HG02981 (cell line): ENCODE measurements around the gene PRKAR2A.

ENCODE experiments used
- ATAC-seq: cut with Tn5 transposase; IDR thresholded peaks from one replicate; pipeline ENCODE4 v1.9.1; 2021; ENCODE audit warnings: mild to moderate bottlenecking, moderate library complexity; ENCODE audit not compliant: unreplicated experiment

Gene PRKAR2A

DNA sequence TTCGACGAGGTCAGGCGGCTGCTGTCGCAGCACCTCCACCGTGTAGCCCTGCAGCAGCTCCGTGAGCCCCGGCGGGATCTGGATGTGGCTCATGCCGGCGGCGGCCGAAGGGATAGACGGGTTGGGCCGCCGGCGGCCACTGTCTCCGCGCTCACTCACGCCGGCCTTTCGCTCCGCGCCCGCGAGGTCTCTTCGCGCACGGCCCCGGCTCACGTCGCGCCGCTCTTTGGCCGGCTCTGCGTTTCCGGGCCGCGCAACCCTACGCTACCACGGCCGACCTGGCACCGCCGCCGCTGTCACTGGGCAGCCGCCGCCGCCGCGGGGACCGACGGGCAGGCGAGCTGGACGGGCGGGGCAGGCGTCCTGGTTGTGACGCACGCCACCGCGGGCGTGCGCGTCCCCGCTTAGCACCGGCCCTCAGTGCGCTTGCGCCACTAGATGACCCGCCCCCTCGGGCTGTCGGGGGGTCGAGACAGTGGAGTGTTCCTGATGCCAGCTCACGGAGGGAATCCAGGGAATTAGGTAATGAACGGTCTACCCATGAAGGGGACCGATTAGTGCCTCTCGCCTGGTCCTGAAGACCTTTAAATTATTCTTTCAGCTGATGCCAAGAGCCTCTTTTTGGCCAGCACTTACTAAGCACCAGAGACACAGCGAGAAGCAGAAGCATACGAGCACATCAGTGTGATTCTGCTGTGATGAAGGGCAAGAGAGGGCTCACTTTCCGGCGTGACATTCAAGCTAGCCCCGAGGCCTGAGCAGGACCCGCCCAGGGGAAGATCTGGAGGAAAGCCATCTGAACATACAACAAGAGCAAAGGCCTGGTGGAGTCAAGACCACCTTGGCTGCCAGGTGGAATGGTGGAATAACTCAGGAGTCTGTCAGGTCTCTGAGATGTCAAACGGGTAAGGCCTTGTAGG, at the start of gene PRKAR2A:
Gene PRKAR2A, minus strand, starts transcription at position 371 of the 920 bp plus-strand sequence. Its CDS starts 278 bp downstream, at position 93.
- ATAC-seq, result peak; percentile 88

DNA sequence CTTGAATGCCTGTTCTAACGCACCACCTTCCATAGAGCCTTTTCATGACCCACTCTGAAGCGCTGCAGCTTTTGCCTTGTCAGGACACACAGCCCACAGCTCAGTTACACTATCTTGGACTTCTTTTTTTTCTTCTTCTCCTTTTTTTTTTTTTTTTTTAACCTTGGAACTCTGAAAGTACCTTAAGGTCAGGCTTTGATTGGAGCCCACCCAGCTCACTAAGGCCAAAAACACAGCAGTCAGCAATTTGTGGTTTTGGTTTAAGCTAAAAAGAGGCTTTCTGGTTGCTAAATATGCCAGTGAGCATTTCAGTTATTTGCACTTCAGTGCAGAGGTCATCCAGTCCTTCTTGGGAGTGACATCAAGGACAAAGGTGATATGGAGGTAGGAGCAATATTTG, 49.3 kb upstream of the PRKAR2A start:
- no peak for ATAC-seq

DNA sequence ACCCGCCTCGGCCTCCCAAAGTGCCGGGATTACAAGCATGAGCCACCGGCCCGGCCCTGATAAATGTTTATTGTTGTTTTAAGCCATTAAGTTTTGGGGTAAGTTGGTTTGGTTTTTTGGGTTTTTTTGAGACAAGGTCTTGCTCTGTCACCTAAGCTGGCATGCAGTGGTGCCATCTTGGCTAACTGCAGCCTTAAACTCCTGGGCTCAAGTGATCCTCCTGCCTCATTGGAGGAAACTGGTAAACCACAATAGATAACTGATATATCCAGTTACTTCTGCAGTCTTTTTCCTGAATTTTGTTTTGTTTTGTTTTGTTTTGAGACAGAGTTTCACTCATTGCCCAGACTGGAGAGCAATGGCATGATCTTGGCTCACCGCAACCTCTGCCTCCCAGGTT, 46.8 kb upstream of the PRKAR2A start:
- no peak for ATAC-seq

DNA sequence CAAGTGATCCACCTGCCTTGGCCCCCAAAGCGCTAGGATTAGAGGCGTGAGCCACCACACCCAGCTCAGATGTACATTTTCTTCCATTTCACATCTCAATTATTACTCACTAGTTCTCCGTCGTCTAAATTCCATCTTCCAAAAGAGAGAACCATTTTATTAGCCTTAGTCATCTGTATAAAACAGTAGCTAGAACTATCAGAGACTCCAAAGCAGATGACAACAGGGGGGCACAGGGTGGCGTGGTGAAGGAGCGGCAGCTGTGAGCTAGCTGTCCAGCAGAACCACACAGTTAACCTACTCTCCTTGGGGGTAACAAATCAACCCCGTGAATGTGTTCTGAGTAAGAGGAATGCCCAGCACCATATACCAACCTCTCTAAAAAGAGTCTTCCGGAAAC, 43.9 kb upstream of the PRKAR2A start:
- ATAC-seq, result no peak

DNA sequence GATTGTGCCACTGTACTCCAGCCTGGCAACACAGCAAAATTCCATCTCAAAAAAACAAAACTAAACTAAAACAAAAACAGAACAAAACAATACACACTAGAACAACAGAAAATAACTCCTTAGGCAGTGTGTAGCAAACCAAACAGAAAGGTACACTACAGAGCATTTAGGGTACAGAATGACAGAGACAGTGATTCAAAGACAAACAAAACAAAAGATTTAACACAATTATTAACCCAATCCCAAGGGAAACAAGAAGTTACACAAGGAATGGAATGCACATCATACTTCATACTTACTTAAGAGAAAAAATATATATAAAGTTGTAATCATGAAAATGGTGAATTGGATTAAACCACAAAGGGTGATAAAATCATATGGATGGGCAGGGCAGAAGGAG, 38.1 kb upstream of the PRKAR2A start:
- ATAC-seq, result no peak

DNA sequence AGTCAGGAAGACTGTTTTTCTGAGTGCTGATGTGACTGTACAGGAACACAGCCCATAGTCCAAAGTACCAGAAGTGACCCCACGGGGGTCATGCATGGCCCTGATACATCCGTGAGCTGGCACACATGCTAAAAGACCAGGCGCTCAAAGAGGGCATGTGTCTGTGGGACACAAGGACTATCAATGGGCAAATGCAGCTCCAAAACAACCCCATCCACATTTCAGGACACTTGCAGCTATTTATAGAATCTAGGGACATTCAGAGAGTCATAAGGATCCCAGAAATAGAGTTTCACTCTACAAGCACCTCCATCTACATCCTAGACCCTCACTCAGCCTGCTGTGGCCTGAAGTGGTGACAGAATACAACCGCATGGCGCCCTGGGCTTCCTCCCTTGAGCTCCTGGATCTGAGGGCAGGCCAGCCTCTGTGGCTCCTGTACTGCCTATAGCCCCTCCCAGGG, 34.0 kb upstream of the PRKAR2A start:
- no peak for ATAC-seq

DNA sequence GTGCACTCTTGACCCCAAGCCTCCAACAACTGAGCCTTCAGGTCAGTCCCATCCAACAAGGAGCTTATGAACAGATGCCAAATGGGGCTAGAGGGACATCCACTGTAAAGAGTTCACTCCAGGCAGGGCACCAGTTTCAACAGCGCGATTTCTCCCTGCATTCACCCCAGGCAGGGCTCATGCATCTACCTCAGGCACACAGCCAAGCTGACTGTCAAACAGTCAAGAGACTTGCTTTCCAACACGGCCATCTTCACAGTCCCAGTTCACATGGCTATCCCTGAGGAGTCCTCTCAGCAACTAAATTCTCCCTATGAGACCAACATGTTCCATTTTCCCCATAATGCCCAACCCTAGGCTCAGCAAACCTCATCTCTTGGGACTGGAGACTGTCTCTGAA, 33.3 kb upstream of the PRKAR2A start:
- no peak for ATAC-seq

DNA sequence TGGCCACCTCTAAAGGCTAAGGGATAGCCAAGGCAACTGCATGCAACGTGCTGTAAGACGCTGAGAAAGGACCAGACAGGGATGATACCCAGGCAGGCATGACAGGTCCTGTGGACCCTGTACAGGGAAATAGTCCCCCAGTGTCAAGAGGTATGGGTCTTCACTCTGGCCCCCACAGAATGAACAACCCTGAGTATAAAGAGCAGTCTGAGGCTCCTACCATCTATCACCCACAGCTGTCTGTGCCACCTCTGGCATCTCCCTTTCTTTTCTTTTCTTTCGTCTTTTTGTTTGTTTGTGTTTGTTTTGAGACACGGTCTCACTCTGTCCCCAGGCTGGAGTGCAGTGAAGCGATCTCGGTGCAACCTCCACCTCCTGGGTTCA, 32.3 kb upstream of the PRKAR2A start:
- no peak for ATAC-seq

DNA sequence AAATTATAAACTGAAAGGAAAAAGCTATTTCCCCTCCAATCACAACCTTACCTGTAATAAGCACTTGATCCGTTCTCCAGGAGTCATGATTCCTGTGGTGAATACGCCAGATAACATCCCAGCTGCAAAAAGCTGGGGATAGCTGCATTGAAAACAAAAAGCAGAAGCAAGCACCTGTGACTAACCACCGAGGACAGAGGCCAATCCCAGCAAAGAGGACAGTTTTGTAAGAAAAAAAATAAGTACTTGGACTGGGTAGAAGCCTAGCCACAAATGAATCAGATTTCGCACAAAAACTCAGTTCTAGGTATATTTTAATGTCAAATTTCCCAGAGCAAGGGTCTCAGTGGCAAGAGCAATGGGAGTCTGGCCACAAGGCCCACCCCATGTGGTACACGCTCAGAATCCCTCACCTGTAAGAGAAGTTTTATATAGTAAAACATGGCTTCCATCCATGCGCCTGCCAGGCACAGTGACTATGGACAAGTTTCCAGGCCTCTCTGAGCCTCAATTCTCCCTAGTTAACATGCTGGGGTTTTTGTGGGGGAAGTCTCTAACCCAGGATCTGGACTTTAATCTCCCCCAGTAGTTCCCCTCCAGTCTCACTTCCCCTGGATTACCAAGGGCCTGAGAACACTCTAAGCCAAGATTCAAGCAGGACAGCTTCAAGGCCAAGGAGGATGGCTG, 31.8 kb upstream of the PRKAR2A start:
- ATAC-seq, result no peak

DNA sequence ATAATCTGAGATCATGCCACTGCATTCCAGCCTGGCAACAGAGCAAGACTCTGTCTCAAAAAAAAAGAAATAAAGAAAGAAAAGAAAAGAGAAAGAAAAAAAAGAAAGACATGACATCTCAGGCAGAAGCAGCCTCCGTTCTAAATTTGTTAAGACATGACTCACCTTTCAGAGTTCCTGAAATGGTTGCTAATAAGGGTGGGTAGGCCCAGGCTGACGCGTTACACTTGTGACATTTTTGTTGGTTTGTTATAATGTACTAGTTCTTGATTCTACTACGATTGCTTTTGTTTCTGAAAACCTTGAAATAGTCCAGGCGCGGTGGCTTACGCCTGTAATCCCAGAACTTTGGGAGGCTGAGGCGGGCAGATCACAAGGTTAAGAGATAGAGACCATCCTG, 30.0 kb upstream of the PRKAR2A start:
- no peak for ATAC-seq

DNA sequence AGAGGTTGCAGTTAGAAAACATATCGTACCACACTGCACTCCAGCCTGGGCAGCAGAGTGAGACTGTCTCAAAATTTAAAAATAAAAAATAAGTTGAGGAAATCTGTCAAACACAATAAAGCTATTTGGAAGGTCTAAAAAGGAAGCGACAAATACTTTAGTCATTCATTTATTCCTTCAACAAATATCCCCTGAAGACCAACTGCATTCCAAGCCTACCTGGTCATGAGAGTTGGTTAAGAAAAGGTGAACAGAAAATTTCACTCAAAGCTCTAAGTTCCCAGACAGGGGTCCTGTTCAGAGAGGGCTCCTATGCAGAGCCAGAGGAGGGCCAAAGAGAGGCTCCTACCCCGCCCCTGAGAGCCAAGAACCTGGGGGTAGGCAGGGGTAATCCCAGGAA, 15.4 kb upstream of the PRKAR2A start:
- ATAC-seq, result no peak

DNA sequence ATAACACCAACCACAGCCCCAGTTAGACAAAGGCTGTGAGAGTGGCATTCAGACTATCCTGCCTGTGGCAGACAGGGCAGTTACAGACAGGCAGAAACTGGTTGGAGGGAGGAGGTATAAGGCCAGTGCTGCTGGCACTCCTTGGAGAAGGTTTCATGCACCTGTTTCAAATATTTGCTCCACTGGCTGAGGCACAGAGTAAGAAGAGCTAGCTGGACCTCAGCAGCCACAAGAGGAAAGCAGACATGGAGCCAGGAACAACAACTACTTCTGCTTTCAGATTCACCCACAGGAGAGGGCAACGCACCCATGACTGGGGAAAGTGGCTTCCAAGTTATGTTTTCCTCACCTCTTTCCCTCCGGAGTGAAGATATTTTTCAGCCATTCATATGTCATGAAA, 11.5 kb upstream of the PRKAR2A start:
- ATAC-seq, result no peak

DNA sequence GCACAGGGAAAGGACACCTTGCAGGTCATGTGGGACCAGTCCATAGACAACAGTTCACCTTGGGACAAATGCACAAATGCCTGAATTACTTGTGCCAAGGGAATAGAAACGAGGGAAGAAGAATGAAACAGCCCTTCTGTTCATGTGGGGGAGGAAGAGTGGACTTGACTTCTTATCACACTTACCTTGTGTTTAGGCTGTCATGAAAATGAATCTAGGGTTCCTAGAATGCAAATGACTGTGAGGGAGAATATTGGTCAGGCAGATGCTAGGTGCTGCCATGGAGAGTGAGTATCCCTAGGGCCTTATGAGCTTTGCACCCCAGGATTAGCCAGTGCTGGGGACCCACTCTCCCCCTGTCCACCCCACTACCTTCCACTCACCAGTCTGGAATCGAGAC, 11.0 kb upstream of the PRKAR2A start:
- no peak for ATAC-seq

DNA sequence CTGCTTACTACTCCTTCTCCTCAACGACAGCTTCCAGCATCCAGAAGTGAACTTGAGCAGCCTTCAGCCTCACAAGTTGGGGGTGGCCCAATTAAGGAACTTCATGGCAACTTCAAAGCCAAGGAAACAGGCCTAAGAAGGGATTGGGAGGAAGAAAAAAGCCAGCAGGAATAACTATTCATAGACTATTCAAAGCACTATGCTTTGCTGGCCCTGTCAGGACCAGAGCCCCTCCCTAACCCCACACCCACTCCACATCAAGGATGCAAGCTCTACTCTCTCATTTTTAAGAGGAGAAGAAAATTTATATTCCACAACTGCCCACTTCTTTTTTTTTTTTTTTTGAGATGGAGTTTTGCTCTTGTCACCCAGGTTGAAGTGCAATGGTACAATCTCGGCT, 10.0 kb upstream of the PRKAR2A start:
- no peak for ATAC-seq

DNA sequence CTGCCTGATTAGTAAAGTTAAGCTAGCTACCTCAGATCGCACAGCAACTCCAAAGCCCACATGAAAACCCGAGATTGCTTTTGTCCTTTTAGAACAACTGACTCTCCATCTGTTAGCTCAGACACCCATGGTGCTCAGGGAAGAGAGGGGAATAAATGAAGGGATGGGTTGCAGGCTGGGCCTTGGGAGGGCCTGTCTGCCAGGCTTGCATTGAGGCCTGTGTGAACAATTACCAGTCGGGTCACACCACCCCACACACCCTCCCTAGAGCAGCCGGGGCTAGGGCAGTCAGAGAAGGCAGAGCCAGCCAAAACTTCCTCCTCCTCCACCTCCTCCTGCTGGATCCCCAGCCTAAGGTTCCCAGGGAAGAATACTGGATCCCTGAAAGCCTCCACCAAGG, 8.8 kb upstream of the PRKAR2A start:
- no peak for ATAC-seq

DNA sequence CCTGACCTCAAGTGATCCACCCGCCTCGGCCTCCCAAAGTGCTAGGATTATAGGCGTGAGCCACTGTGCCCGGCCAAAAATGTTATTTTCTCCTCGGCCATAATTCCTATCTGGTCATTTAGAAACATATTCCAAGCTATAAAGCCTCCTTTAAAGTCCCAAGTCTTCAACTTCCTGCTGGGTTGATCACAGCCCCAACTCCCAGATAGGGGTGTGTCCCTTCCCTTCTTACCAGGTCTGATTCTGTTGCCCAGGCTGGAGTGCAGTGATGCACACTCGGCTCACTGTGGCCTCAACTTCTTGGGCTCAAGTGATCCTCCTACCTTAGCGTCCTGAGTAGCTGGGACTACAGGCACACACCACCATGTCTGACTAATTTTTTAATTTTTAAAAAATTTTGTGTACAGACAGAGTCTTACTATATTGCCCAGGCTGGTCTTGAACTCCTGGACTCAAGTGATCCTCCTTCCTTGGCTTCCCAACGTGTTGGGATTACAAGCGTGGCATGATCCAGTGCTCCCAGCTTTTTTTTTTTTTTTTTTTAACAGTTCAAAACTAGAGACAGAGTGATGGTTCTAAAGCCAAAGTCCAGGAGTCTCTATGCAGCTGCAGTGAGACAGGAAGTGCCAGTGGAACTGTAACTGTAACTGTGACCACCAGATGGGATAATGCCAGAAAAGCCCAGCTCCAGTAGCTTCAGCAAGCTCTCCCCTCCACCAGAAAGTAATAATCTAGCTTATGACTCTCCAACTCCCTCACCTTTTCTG, 8.2 kb upstream of the PRKAR2A start:
- ATAC-seq, result no peak

DNA sequence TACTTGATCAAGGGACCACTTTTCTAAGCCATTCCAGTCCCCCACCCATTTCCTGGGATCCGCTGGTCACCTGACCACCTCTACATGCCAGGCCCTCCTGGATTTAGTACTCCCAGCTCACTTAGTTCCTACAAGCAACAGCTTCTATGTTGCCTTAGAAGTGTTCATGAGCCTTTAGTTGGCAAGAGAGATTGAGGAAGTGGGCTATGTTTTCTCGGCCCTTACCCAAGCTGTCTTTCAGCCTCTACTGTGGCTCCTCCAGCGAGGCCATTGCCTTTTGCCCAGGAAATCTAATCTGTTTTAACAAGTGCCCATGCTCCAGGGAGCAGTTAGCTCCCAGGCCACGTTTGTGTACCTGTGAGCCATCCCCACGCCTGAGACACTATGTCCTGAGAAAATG, 4.5 kb upstream of the PRKAR2A start:
- ATAC-seq, result no peak

DNA sequence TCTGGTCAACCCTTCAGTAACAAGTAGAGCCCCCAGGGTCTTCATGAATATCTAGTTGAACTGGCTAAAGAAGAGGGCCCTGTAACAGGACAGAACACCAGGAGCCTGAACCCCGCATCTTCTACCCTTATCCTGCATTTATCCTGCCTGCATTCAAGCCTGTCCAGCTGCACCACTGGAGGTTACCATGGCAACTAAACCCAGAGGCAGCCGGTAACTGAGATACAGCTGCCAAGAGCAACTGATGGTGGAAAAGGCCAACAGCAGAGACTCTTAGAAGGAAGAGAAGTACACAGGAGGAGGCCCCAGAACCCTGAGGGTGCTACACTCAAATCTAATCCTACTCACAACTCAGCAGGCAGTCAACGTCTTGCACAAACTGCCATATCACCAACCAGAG, 3.7 kb upstream of the PRKAR2A start:
- no peak for ATAC-seq

DNA sequence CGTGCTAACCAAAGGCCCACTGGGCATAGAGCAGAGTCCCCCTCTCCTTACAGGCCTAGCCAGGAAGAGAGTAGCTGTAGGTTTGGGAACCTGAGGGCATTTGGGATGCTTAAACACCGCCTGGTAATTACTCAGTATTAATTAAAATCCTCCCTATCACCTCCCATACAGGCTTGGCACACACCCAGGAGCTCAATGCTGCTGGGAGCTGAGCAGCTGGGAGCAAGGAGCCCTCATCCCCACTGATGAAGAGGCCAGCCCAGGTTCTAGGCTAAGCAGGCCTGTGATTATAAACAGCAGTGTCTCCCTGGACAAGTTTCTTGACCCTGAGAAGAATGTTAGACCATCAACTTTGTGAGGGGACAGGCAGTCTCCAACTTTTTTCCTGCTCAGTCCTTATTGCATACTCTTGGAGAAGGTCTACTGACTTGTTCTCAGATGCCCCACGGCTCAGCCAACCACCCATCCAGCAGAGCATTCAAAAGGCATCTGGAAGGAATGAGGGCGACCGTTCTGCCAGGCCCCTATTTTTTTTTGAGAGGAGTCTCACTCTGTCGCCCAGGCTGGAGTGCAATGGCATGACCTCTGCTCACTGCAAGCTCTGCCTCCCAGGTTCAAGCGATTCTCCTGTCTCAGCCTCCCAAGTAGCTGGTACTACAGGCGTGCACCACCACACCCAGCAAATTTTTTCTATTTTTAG, 1.3 kb upstream of the PRKAR2A start:
- no peak for ATAC-seq

DNA sequence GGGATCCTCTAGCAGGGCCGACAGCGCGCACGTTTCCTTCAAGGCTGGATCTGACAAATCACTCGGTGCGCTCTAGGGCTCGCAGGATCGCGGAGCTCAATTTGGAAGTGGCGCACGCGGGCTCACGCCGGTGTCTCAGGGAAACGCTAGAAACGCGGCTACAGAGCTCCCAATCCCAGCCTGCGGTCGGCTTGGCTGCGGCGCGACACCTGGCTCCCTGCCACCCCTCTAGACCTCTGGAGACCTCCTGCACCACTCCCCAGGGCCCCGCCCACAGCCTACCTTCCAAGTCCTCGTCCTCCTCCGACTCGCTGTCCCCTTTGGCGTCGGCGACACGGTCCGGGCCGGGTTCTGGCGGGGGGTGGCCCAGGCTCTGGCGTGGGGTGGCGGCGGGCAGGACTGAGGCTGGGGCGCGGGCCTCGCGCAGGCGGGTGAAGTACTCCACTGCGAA, 596 bp downstream of the PRKAR2A start:
- peak; percentile 9 for ATAC-seq

DNA sequence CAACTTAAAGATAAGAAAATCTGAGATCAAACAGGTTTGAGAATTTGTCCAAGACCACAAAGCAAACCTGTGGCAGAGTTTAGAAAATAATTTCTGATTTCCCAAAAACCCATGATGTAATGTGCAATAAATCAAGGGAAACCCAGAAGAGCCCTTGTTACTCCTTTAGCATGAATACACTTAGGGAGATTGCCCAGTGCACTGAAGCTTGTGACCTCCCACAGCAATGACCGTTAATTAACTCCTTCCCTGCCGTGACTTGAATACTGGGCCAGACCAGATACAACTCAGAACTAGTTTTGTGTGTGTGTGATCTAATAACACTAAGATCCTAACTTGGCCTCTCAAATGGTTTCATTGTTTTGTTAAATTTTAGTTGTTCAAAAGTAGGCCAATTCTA, 2.5 kb downstream of the PRKAR2A start:
- no peak for ATAC-seq
